Activated CD8-positive, alpha-beta memory T cell treated with anti-CD3 and anti-CD28 coated beads, Interleukin-2, amount 10 ng/mL, durations not matched to agents 7 days and 5 days (primary cell): ENCODE data around the gene SEMA4G. TPM values are rescaled to one million over a fixed set of nuclear protein-coding genes. Genes with fewer than 3 reads are reported as not detected.

Experiments
- ATAC-seq: fragments of 150-1000 bp; cut with Tn5 transposase; one replicate; pipeline ENCODE4 v1.10.0; 2021; ENCODE audit warnings: moderate library complexity
- CTCF ChIA-PET: fragments of 350-600 bp; sonication (Branson Sonifier 250); formaldehyde crosslinking; loops from one replicate; lab custom pipeline; 2021; ENCODE audit warnings: antibody characterized with exemption; lab: Charles Lee
- DNase-seq: peaks from one replicate; pipeline ENCODE4 v3.0.0-alpha.2; 2020
- H3K27ac Mint-ChIP-seq: one replicate; pipeline ENCODE4 v1.8.0; 2021; ENCODE audit warnings: mild to moderate bottlenecking, mixed read lengths
- H3K27me3 Mint-ChIP-seq: one replicate; pipeline ENCODE4 v1.8.0; 2021; ENCODE audit warnings: mixed read lengths
- H3K36me3 Mint-ChIP-seq: one replicate; pipeline ENCODE4 v1.8.0; 2021; ENCODE audit warnings: mild to moderate bottlenecking, mixed read lengths
- H3K4me1 Mint-ChIP-seq: one replicate; pipeline ENCODE4 v1.8.0; 2021; ENCODE audit warnings: mixed read lengths
- H3K4me3 Mint-ChIP-seq: one replicate; pipeline ENCODE4 v1.8.0; 2021; ENCODE audit warnings: mild to moderate bottlenecking, moderate library complexity, mixed read lengths
- H3K9me3 Mint-ChIP-seq: one replicate; pipeline ENCODE4 v1.8.0; 2022; ENCODE audit warnings: low read depth, mixed read lengths
- total RNA-seq, 2 experiments: library from RNA; stranded (reverse); gene quantifications; one replicate each; pipeline ENCODE4 v1.2.3, GENCODE V29; 2021

Gene SEMA4G
- total RNA-seq, 2 experiments from 2014 or later, result 0.26 to 0.45 TPM

DNA sequence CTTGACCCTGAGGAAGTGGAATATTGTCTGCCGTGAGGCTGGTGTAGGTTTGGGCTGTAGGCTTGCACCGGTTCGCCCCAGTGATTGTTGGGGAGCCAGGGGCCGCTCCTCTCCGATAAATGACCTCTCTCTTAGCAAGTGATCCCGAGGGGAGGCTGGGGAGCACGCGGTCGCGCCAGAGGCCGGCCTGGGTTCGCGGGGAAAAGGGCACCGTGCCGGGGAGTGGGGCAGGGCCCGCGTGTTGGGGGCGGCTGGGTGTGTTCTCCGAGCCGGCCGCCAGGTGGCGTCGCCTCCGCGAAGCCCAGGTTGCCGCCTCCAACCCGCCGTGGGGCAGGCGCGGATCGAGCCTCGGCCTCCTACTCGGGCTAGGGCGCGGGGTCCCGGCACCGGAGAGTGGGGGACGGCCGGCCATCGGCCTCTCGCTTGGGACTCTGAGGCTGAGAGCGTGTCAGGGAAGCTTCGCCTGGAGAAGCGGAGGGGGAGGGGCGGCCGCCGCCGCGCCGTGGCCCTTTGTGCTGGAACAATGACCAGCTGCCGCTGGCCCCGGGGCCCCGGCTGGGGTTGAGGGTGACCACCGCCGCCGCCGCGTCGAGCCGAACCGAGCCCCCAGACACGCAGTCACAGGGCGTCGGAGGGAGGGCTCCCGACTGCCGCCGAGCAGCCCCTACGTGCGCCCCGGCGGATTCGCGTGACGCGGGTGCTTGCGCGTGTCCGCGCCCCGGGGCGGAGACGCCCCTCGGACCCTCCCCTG lies 29.9 kb downstream of the SEMA4G start:
- peak overlapping the region; percentile 76 for H3K4me3 Mint-ChIP-seq
- no peaks in the 10 kb centered on the region for H3K36me3 Mint-ChIP-seq
- CTCF ChIA-PET, result interaction anchor here (0.9 to 13.2 kb wide), 14 partner anchors 13 to 446 kb away, joined by 3 to 174 read pairs (median 7); partner anchors contain the start of genes PDZD7, SEMA4G, SFXN3 and SLF2

DNA sequence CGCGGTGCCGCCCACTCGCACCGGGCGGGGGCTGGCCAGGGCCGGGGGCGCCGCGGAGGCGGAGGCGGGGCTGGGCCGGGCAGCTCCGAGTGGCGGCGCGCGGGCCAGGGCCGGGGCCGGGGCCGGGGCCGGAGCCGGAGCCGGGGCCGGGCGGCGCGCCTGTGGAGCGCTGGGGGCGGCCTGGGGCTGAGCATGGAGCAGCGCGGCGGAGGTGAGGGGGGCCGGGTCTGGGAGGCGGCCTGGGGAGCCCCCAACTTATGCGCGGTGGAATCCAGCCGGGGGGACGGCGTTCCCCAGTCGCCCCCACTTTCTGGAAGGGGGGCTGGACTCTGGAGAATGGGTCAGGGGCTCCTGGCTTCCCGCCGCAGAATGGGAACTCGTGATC lies 30.4 kb downstream of the SEMA4G start, which contains the start of gene LZTS2:
Gene LZTS2, plus strand, starts transcription at position 67 of the 385 bp plus-strand sequence. CDS start 2,731 bp downstream, outside the sequence.
- H3K4me1 Mint-ChIP-seq, result peaks cover 22% of the 10 kb centered on the region
- no peaks in the 10 kb centered on the region for H3K27me3 Mint-ChIP-seq
- DNase-seq (no peak), ATAC-seq (no peak)
- peak within 1 kb of the TSS; percentile 80 for H3K27ac Mint-ChIP-seq
- H3K9me3 Mint-ChIP-seq, result no peaks in the 10 kb centered on the region
- H3K4me3 Mint-ChIP-seq, result peak within 1 kb of the TSS; percentile 76
- CTCF ChIA-PET, result interaction anchor here (0.9 to 13.2 kb wide), 8 partner anchors 12 to 447 kb away, joined by 3 to 174 read pairs (median 6); partner anchors contain the start of genes PDZD7 and SFXN3
- H3K36me3 Mint-ChIP-seq, result no peaks in the 10 kb centered on the region

More for the DNA sequence above, 29.9 kb downstream of the SEMA4G start:
- DNase-seq, result peak; percentile 79
- Mint-ChIP-seq H3K4me1 (peaks cover 22% of the 10 kb centered on the region), H3K9me3 (no peaks in the 10 kb centered on the region), H3K27me3 (no peaks in the 10 kb centered on the region), H3K27ac (peak overlapping the region; percentile 80)
- ATAC-seq, result peak; percentile 68

DNA sequence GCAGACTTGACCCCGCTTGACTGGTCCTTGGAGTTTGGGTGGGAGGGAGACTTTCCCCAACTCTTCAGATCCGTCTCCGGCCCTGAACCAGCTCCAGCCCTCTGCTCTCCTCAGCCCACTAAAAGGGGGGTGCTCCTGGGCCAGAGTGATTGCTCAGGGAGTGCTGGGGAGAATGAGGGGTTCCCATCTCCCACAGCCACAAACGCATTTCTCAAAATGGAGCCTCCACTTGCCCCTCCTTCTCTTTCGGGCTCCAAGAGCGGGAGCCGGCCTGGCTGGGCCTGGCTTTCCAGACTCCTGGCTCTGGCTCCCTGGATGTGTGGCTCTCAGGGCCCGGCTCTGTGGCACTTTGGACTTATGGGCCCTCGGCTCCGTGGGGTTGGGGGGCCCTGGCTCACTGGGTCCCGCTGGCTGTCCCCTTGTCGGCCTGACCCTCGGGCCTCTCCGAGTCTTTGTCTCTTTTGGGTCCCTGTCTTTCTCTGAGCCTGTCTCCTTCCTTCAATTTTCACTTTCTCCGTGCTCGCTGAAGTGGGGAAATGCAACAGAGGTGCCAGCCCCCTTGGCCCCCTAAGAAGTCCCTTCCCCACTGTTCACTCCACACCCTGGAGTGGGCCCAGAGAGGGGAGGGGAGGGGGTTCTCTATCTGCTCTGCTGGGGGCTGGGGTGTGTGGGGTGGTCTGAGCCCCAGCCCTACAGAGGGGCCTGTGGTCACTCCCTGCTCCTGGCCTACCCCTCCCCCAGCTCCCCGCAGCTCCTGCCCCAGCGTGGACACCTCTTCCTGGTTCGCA lies 31.0 kb downstream of the SEMA4G start:
- H3K36me3 Mint-ChIP-seq, result no peaks in the 10 kb centered on the region
- CTCF ChIA-PET, result interaction anchor here (1.0 to 13.2 kb wide), 4 partner anchors 16 to 62 kb away, joined by 3 to 174 read pairs (median 26); partner anchors contain the start of genes PDZD7 and SFXN3
- DNase-seq (no peak), ATAC-seq (no peak)
- H3K27me3 Mint-ChIP-seq, result no peaks in the 10 kb centered on the region
- no peak overlapping the region for H3K27ac Mint-ChIP-seq
- H3K9me3 Mint-ChIP-seq, result no peaks in the 10 kb centered on the region
- peak overlapping the region; percentile 41 for H3K4me3 Mint-ChIP-seq
- peaks cover 22% of the 10 kb centered on the region for H3K4me1 Mint-ChIP-seq

DNA sequence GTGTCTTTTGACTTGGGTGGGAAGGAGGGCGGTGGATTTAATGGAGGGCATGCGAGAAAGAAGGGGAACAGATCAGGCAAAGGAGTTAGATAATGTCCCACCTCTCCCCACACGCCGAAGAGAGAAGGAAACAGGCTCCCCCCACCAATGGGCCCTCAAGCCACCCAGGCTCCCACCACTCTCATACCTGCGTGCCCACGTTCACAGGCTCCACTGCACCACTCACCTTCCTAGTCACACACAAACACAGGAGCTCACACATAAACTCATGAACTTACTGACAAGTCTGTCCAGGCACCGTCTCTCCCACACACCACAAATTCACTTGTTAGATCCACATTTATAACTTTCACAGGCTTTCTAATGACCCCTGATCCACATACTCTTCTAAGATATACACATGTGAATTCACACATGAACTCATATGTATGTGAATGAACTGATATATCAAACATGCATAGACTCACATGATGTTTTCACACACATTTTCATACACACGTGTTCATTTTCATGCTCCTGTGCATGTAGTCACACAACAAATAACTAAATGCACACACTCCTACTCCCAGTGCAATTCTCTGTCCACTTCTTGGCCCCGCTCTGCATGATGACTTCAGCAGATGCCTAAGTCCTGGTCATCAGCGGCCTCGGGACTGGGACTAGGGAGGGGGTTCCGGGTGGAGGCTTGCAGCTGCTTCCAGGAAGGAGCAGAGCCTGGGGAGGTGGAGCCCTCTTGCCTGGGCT lies 31.8 kb downstream of the SEMA4G start:
- H3K36me3 Mint-ChIP-seq, result no peaks in the 10 kb centered on the region
- DNase-seq (no peak), ATAC-seq (no peak)
- no peak overlapping the region for H3K27ac Mint-ChIP-seq
- no peaks in the 10 kb centered on the region for H3K27me3 Mint-ChIP-seq
- peaks cover 21% of the 10 kb centered on the region for H3K4me1 Mint-ChIP-seq
- H3K4me3 Mint-ChIP-seq, result peak overlapping the region; percentile 52
- no peaks in the 10 kb centered on the region for H3K9me3 Mint-ChIP-seq
- CTCF ChIA-PET, result interaction anchor here (1.9 to 13.2 kb wide), 2 partner anchors 10 to 16 kb away, joined by 7 to 174 read pairs; no protein-coding TSS in a partner anchor

DNA sequence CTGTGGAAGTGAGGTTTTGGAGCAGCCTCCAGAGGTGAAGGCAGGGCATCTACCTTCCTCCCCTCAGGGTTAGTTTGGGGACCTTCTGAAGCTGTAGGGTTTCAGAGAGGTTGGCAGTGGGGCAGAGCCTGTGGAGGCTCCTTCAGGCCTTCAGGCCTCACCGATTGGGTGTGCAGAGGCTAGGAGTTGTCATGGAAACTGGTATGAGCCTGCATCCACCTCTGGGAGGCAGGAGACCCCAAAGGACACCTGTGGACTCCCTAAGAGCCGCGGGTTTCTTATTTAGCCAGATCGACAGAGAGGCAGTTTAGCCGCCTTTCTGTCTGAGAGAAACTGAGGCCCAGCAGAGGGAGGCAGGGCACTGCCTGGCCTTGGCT lies 32.3 kb downstream of the SEMA4G start:
- ATAC-seq, result no peak
- Mint-ChIP-seq H3K36me3 (no peaks in the 10 kb centered on the region), H3K4me1 (peaks cover 16% of the 10 kb centered on the region), H3K27ac (no peak overlapping the region), H3K27me3 (no peaks in the 10 kb centered on the region), H3K9me3 (no peaks in the 10 kb centered on the region), H3K4me3 (no peak overlapping the region)
- no peak for DNase-seq
- CTCF ChIA-PET, result interaction anchor here (1.9 to 13.2 kb wide), 2 partner anchors 10 to 15 kb away, joined by 7 to 174 read pairs; no protein-coding TSS in a partner anchor

DNA sequence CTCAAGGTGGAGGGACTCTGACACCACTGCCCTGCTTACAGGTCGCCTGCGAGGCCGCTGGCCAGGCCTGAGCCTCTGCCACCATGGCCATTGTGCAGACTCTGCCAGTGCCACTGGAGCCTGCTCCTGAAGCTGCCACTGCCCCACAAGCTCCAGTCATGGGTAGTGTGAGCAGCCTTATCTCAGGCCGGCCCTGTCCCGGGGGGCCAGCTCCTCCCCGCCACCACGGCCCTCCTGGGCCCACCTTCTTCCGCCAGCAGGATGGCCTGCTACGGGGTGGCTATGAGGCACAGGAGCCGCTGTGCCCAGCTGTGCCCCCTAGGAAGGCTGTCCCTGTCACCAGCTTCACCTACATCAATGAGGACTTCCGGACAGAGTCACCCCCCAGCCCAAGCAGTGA lies 33.2 kb downstream of the SEMA4G start:
- DNase-seq (no peak), ATAC-seq (no peak)
- H3K27ac Mint-ChIP-seq, result no peak overlapping the region
- no peaks in the 10 kb centered on the region for H3K36me3 Mint-ChIP-seq
- H3K9me3 Mint-ChIP-seq, result no peaks in the 10 kb centered on the region
- peaks cover 13% of the 10 kb centered on the region for H3K4me1 Mint-ChIP-seq
- H3K4me3 Mint-ChIP-seq, result no peak overlapping the region
- no peaks in the 10 kb centered on the region for H3K27me3 Mint-ChIP-seq
- CTCF ChIA-PET, result interaction anchor here (1.1 to 13.2 kb wide), 3 partner anchors 9 to 16 kb away, joined by 3 to 174 read pairs (median 7); no protein-coding TSS in a partner anchor

DNA sequence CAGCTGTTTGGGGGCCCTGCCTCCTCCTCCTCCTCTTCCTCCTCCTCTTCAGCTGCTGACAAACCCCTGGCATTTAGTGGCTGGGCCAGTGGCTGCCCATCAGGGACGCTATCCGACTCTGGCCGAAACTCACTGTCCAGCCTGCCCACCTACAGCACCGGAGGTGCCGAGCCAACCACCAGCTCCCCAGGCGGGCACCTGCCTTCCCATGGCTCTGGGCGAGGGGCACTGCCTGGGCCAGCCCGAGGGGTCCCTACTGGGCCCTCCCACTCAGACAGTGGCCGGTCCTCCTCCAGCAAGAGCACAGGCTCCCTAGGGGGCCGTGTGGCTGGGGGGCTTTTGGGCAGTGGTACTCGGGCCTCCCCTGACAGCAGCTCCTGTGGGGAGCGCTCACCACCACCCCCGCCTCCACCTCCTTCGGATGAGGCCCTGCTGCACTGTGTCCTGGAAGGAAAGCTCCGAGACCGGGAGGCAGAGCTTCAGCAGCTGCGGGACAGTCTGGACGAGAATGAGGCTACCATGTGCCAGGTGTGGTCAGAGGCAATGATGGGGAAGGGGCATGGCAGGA lies 34.4 kb downstream of the SEMA4G start:
- ATAC-seq (no peak), DNase-seq (no peak)
- Mint-ChIP-seq H3K9me3 (no peaks in the 10 kb centered on the region), H3K4me1 (peaks cover 6% of the 10 kb centered on the region), H3K27ac (no peak overlapping the region), H3K36me3 (no peaks in the 10 kb centered on the region), H3K27me3 (no peaks in the 10 kb centered on the region), H3K4me3 (no peak overlapping the region)
- CTCF ChIA-PET, result interaction anchor here (1.5 to 13.2 kb wide), 2 partner anchors 13 to 46 kb away, joined by 3 to 174 read pairs; no protein-coding TSS in a partner anchor

DNA sequence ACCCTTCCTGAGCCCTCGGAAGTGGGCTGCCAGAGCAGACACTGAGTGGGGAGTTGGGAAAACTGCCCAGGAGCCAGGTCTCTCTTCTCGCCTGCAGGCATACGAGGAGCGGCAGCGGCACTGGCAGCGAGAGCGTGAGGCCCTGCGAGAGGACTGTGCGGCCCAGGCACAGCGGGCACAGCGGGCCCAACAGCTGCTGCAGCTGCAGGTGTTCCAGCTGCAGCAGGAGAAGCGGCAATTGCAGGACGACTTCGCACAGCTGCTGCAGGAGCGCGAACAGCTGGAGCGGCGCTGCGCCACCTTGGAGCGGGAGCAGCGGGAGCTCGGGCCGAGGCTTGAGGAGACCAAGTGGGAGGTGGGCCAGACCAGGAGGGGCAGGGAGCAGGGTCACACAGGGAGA lies 36.1 kb downstream of the SEMA4G start:
- no peaks in the 10 kb centered on the region for H3K36me3 Mint-ChIP-seq
- no peaks in the 10 kb centered on the region for H3K27me3 Mint-ChIP-seq
- no peak for ATAC-seq
- H3K9me3 Mint-ChIP-seq, result no peaks in the 10 kb centered on the region
- peaks cover 3% of the 10 kb centered on the region for H3K4me1 Mint-ChIP-seq
- no peak overlapping the region for H3K27ac Mint-ChIP-seq
- no peak for DNase-seq
- CTCF ChIA-PET, result interaction anchor here (1.5 to 13.2 kb wide), 2 partner anchors 11 to 47 kb away, joined by 3 to 174 read pairs; no protein-coding TSS in a partner anchor
- no peak overlapping the region for H3K4me3 Mint-ChIP-seq

DNA sequence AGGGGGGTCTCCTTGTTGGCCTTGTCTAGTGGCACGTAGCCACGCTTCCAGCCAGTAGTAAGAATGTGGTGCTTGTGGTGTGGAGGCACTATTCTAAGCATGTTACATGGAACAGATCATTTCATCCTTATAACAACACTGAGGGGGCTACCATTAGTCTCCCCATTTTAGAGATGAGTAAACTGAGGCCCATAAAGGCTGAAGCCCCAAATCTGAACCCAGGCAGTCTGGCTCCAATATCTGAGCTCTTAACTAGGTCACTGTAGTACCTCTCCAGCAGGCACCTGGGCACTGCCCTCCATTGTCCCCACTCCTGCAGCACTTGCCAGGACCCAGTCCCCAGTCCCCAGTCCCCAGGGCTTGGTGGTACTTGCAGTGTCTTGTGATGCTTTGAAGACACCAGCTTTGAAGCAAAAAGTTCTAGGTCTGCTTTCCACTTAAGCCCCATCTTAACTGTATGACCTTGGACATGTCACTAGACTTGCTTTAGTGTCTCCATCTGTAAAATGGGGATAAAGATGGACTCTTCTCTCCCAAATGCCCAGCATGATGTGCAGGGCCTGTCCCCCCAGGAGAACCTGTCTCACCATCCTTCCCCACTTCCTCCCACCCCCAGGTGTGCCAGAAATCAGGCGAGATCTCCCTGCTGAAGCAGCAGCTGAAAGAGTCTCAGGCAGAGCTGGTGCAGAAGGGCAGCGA lies 36.7 kb downstream of the SEMA4G start:
- ATAC-seq, result no peak
- no peaks in the 10 kb centered on the region for H3K9me3 Mint-ChIP-seq
- no peaks in the 10 kb centered on the region for H3K36me3 Mint-ChIP-seq

DNA sequence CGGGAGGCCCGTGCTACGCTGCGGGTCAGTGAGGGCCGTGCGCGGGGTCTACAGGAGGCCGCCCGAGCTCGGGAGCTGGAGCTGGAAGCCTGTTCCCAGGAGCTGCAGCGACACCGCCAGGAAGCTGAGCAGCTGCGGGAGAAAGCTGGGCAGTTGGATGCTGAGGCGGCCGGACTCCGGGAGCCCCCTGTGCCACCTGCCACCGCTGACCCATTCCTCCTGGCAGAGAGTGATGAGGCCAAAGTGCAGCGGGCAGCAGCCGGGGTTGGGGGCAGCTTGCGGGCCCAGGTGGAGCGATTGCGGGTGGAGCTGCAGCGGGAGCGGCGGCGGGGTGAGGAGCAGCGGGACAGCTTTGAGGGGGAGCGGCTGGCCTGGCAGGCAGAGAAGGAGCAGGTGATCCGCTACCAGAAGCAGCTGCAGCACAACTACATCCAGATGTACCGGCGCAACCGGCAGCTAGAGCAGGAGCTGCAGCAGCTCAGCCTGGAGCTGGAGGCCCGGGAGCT lies 37.3 kb downstream of the SEMA4G start:
- no peak for DNase-seq
- H3K27ac Mint-ChIP-seq, result no peak overlapping the region
- CTCF ChIA-PET, result interaction anchor here (1.1 to 2.3 kb wide), 4 partner anchors 9 to 25 kb away, joined by 4 to 16 read pairs (median 6); partner anchors contain the start of genes PDZD7 and SFXN3
- no peaks in the 10 kb centered on the region for H3K4me1 Mint-ChIP-seq
- H3K4me3 Mint-ChIP-seq, result no peak overlapping the region
- H3K9me3 Mint-ChIP-seq, result no peaks in the 10 kb centered on the region
- H3K36me3 Mint-ChIP-seq, result no peaks in the 10 kb centered on the region
- no peaks in the 10 kb centered on the region for H3K27me3 Mint-ChIP-seq
- ATAC-seq, result no peak

More for the DNA sequence above, 36.7 kb downstream of the SEMA4G start:
- Mint-ChIP-seq H3K27me3 (no peaks in the 10 kb centered on the region), H3K27ac (no peak overlapping the region), H3K4me3 (no peak overlapping the region), H3K4me1 (peaks cover 2% of the 10 kb centered on the region)
- CTCF ChIA-PET, result interaction anchor here (2.2 to 13.2 kb wide), 3 partner anchors 8 to 26 kb away, joined by 6 to 174 read pairs (median 16); no protein-coding TSS in a partner anchor
- no peak for DNase-seq

DNA sequence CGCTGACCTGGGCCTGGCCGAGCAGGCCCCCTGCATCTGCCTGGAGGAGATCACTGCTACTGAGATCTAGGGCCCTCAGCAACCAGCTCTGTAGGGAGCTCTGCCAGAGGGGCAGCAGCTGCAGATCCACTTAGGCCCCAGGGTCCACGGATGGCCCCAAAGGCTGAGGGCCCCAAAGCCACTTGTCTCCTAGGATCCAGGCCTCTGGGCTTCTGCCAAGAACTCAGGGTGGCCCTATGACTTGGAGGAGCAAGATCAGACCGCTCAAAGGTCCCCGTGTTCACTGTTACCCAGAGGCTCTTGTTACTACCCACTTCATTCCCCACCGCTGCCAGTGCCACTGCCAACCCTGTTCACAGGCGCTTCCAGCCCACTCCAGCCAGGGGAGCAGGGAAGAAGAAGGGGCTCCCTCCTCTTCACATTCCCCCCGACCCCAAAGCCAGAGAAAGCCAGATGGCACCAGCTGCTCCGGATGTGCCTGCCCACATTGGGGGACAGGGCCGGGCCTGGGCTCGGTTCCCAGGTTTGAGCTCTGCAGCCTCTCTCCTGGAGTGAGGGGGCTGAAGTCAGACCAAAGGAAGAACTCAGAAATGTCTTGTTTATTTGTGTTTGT lies 37.9 kb downstream of the SEMA4G start:
- DNase-seq (no peak), ATAC-seq (no peak)
- Mint-ChIP-seq H3K27ac (no peak overlapping the region), H3K9me3 (no peaks in the 10 kb centered on the region), H3K4me1 (no peaks in the 10 kb centered on the region), H3K36me3 (no peaks in the 10 kb centered on the region), H3K27me3 (no peaks in the 10 kb centered on the region), H3K4me3 (no peak overlapping the region)
- CTCF ChIA-PET, result interaction anchor here (1.1 to 2.3 kb wide), 4 partner anchors 9 to 25 kb away, joined by 4 to 16 read pairs (median 6); partner anchors contain the start of genes PDZD7 and SFXN3
